HG02798 (cell line): ENCODE results near the gene OSBPL10.

ENCODE experiments used
- ATAC-seq: cut with Tn5 transposase; IDR thresholded peaks from one replicate; pipeline ENCODE4 v1.9.1; 2021; ENCODE audit warnings: mild to moderate bottlenecking; ENCODE audit not compliant: unreplicated experiment, poor library complexity

Gene OSBPL10

DNA sequence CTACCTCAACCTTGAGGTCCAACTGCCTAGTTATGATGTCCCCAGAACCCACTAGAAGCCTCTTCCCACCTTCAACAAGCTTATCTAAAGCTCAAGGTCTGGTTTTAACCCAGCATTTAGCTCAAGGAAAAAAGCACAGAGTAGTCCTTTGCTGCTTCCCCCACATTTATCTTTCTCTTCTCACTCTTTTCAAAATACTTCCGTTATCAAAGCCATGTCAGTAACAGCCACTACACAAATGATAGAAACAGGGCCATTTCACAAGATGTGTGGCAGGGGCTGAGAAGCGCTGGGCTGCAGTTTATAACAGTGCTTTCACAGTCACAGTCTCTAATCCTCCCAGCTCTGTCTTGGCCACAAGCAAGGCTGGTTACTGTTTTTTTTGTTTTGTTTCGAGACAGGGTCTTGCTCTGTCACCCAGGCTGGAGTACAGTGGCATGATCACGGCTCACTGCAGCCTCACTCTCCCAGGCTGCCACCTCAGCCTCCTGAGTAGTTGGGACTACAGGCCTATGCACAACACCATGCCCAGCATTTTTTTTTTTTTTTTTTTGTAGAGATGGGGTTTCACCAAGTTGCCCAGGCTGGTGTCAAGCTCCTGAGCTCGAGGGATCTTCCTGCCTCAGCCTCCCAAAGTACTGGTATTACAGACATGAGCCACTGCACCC is 218.8 kb downstream of the OSBPL10 start:
- no peak for ATAC-seq

DNA sequence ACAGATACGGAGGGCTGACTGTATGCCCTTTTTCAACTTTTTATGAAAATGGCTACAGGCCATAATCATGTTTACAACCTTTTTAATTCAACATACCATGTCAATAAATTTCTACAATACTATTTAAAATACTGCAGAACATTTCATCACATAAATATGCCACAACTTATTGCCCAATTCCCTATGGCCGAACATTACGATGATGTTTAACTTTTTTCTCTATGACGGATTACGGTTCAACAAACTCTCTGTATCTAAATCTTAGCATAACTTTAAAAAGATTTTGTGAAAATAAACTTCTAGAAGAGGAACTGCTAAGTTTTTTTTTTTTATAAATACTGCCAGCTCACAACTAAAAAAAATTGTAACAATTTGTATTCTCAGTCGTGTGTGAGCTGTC is 220.4 kb downstream of the OSBPL10 start:
- no peak for ATAC-seq

DNA sequence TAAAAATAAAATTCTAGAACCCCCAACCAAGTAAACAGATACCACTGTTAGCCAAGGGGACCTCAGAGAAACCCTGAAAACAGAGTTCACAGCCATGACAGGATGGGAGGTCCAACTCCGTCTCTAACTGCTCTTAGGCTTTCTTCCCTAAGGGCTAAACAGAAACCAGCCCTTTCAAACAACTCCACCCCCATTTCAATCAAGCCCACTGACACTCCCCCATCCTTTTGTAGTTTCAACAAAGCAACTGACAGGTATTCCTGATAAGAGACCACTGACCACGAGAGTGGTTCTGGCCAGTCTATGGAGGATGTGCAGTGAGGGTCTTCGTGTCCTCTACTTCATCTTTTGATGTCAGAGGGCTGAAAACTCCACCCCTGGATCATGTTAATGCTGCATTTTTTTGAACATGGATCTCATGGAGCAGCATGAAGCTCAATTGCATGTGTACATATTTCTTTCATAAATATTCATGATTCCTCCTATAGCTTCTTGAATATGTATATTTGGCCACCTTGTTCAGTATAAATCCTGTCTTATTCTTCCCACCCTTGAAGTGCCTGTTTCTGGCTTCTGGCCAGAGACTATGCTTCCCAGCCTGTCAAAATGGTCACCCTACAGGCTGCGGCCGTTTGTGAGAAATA is 222.6 kb downstream of the OSBPL10 start:
- no peak for ATAC-seq

- no peak for ATAC-seq
Observed at GRCh38 chr3:31755926-31756658, 225.0 kb downstream of the OSBPL10 start.

DNA sequence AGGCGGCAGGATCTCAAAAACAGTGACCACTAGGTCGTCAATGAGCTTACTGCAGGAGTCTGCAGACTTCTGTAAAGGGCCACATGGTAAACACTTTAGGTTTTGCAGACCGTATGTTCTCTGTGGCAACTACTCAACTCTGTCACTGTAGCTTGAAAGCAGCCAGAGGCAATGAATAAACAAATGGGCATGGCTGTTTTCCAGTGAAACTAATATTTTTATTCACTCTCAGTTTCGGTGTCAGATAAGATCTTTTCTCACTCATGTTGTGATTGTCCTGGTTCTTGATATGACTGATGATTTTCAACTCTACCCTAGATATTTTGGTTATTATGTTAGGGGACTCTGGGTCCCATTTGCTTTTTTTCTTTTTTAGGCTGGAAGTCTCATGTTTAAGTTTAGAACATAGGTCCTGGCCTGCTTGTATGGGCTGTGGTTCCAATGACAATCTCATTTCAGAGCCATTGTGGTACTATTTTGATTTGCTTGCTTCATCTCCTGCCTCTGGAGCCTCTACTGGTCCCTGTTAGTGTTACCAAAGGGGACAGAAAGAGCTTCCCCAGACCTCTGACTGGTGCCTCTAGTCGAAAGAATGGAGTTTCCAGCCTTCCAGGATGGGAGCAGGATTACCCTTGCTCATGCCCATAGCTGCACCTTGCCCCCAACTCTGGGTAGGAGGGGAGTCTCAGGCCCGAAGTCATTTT is 226.3 kb downstream of the OSBPL10 start:
- ATAC-seq, result peak; percentile 89

DNA sequence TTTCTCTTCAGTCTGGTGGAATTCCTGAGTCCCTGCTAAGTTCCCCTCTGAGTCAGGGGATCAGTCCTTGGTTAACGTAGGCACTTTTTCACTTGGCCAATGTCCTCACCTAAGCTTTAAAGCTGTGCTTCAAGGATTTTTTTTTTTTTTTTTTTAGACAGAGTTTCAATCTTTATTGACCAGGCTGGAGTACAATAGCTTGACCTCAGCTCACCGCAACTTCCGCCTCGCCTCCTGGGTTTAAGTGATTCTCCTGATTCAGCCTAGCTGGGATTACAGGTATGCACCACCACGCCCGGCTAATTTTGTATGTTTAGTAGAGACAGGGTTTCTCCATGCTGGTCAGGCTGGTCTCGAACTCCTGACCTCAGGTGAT is 228.0 kb downstream of the OSBPL10 start:
- no peak for ATAC-seq

GRCh38 chr3:31752305-31753049 is 228.6 kb downstream of the OSBPL10 start:
- ATAC-seq, result no peak

GRCh38 chr3:31750341-31750740 is 230.7 kb downstream of the OSBPL10 start:
- no peak for ATAC-seq

- ATAC-seq, result no peak
Observed at GRCh38 chr3:31748933-31749295, 232.1 kb downstream of the OSBPL10 start.

DNA sequence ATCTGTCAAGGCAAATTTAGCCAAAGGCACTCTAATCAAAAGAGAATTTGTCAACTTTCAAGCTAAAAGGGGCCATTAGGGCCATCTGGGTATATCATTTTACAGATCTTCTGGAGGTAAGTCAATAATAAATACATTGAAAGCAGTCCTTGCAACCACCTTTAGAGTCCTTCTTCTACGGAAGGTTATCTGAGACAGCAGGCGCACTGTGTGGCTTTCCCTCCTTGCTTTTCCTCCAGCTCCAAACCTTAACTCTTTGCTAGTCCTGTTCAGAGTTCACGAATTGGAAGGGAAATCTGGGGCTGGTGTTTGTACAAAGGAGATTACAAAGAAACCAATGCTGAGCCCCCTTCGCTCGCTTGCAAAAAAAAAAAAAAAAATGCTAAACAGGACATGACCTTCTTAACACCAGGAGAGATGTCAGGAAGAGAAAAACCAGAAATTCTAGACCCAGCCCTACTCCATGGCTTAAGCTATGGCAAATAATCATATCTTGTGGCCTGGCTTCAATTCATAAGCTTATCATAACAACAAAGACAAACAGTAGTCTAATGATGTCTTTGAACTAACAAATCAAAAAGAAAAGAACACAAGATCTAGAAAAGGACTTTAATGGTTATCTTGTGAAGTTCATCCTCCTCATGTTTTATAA is 232.7 kb downstream of the OSBPL10 start:
- no peak for ATAC-seq

DNA sequence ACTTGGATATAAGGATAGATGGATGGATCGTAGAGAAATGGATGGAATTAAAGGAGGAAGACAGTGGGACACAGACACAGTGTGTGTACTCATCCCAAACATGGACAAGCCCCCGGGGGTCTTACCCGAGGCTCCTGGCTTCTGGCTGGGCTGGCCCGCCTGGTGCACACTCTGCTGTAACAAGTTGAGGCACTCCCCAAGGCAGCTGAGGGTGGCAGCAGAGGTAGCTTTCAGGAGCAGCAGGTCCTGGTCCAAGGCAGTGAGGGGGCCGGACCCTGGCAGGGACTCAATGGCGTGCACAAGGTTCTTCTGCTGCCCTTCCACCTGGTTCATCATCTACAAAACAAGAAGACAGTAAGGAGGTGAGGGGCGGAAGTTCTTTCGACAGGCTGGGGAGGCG is 233.3 kb downstream of the OSBPL10 start:
- ATAC-seq, result no peak

GRCh38 chr3:31744913-31745312 is 236.1 kb downstream of the OSBPL10 start:
- ATAC-seq, result no peak

DNA sequence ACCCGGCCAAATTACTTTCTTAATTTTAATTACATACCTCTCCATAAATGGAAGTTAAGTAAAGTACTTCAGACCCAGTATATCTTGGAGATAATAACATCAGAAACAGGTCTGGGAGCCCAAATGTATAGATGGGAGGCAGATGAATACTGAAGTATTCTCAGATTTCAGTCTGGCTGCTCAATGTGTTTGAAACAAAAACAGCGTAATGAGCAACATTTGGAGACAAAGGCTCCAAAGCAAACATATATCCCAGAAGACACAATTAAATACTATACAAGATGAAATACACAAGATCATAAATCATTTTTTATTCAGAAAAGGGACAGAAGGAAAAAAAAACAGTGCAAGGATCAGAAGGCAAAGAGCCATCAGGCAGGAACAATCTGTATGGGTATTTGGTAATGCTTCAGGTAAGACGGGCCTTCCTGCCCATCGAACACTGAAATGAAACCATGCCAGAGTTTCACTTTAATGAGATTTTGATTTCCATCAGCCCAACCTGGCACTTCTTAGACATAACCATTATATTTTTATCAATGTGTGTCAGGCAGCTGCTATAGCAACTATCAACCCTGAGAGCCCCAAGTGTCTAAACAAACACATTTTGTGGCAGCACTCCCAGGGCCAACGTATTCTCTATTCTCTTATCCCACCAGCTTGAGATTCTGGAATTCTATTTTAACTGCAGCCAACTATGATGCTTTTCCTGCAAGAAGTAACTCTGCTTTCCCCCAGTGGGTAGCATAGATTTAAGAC is 237.6 kb downstream of the OSBPL10 start:
- ATAC-seq, result no peak

DNA sequence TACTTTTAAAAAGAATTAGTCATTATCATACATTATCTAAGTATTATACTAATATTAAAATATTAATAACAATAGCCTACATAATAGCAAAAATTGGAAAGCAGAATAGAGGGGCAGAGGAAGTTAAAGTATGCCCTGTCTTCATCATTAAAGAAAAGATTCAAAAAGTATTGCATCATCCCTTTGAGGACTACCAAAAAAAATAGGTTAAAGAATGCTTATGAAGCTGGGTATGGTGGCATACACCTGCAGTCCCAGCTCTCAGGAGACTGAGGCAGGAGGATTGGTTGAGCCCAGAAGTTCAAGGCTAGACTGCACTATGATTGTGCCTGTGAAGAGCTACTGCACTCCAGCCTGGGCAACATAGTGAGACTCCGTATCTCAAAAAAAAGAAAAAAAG is 240.7 kb downstream of the OSBPL10 start:
- ATAC-seq, result no peak

DNA sequence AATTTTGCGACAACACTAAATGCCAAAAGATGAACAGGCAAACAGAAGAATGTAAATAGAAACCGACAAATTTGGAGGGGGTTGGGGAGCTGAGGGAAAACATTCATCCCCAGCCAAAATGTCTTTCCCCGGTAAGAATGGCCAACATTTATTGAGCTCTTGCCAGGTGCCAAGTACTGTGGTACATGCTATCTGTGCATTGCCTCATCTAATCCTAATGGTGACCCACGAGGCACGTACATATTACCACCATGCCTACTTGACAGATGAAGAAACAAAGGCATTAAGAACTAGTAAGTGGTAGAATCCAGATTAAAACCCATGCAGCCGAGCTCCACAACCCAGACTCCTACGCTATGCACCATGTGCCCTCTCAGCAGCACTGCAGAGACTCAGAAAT is 242.7 kb downstream of the OSBPL10 start:
- no peak for ATAC-seq

DNA sequence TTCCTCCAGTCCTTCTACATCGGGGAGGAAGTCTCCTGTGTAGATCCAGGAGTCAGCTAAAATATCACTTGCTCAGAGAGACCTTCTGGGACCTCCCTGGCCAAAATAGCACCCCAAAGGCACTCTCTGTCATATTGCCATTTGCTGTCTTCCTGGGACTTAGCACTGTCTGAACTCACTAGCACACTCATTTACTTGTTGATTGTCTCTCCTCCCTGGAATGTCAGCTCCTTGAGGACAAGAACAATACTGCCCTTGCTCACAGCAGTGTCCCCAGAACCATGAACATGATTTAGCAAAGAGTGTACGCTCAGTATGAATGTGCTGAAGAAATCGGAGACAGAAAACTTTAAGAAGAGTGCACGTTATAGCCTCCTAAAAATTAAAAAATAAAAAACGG is 245.4 kb downstream of the OSBPL10 start:
- no peak for ATAC-seq

GRCh38 chr3:31733234-31733667 is 247.8 kb downstream of the OSBPL10 start:
- no peak for ATAC-seq

DNA sequence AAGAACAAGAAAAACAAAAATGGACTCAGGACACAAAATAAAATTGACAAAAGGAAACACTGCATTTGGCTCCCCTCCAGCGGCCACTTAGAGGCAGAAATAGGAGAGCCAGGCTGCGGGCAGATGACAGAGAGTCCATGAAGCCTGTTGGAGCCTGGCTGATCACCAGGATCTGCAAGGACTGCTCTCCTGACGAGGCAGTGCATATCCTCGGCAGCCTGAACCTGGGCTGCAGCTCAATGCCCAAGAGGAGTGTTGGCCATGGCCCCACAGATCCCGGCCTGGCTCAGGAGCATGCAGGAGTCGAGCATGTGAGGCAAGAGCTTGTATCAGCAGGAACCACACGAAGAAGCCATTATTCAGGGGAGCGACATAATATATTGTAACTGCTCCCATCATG is 248.5 kb downstream of the OSBPL10 start:
- ATAC-seq, result no peak

- no peak for ATAC-seq
Observed at GRCh38 chr3:31729573-31729972, 251.5 kb downstream of the OSBPL10 start.
